Nucleus accumbens (tissue), 56 donors: ENCODE data around the gene CCDC83.

Source experiments
- DNase-seq, 56 donors: peaks; one replicate each; lab custom pipeline; 2025; lab: John Stamatoyannopoulos, UW

The CCDC83 gene

GRCh38 chr11:85855341-85855656 lies at the start of gene CCDC83:
Gene CCDC83, plus strand, starts transcription at chr11:85855383. Its CDS starts 9,741 bp downstream, at chr11:85865124.
- DNase-seq, result peak in 2 of 56 donors; percentile 35 to 37

GRCh38 chr11:85805387-85805786 lies 49.8 kb upstream of the CCDC83 start:
- DNase-seq, result no peak

GRCh38 chr11:85806016-85806415 lies 49.2 kb upstream of the CCDC83 start:
- DNase-seq, result no peak

DNA sequence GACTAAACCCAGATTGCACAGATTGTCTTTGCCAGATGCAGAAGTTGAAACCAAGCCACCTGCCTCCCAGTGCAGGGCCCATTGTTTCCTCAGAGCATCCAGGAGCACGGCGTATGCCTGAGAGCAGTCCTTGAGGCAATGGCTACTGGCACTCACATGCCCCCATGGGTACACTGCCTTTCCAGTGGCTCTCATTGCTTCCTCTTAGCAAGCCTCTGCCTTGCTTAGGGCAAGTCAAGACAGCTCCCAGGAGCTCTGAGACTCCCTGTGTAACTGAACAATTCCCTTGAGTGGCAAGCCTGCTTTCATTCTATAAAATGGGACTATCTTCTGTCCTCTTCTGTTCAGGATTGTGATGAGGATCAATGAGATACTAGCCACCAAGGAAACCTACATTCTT lies 48.3 kb upstream of the CCDC83 start:
- peak in 1 of 56 donors; percentile 2 for DNase-seq

DNA sequence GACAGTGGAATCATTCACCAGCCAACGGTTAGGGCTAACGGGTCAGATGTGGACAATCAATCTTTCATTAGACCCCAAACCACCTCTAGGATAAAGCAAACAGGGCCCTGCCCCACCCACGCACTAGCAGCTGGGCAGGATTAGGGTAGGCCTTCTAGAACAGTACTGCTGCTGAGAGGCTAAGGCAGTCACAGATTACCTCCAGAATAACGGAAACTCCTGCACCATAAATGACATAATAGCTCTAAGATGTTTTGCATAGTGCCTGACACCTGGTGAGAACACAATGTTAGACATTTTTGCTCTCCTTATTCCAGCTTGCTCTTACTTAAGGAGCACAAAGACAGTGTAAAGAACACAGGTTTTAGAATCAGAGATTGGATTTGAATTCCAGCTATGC lies 46.0 kb upstream of the CCDC83 start:
- no peak for DNase-seq

GRCh38 chr11:85809863-85810262 lies 45.3 kb upstream of the CCDC83 start:
- DNase-seq, result peak in 17 of 56 donors; percentile 2 to 30 (median 12)

DNA sequence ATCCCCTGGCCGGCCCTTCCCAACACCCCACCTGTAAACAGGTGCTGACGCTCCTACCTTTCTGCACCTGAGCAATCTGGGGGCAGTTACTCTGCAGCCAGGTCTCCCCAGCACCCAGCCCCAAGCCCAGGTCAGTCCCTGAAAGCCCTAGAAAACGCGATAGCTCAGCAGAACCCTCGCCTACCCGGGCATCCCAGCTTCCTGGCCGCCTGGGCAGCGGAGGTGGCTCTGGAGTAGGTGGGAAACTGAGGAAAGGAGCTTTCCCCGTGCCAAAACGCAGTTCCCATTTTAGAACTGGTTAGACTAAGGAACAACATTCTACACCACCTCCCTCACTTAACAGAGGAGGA lies 44.7 kb upstream of the CCDC83 start:
- no peak for DNase-seq

GRCh38 chr11:85810871-85811611 lies 44.1 kb upstream of the CCDC83 start, which contains the start of gene SYTL2:
Gene SYTL2, minus strand, starts transcription at chr11:85811141. Its CDS starts 53,416 bp downstream, at chr11:85757725.
- peak in 52 of 56 donors; percentile 10 to 87 (median 61) for DNase-seq

DNA sequence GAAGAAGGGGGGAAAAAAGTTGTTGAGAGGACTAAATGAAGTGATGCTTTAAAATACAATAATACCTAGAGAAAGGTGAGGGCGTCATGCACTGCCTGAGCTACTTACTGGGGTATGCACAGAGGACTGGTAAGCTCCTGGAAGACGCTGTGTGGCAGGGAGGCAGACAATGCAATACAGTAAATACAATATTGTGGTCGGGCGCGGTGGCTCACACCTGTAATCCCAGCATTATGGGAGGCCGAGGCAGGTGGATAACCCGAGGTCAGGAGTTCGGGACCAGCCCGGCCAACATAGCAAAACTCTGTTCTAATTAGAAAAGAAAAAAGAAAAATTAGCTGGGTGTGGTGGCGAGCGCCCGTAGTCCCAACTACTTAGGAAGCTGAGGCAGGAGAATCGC lies 43.6 kb upstream of the CCDC83 start:
- DNase-seq, result no peak

GRCh38 chr11:85813721-85814120 lies 41.5 kb upstream of the CCDC83 start:
- no peak for DNase-seq

DNA sequence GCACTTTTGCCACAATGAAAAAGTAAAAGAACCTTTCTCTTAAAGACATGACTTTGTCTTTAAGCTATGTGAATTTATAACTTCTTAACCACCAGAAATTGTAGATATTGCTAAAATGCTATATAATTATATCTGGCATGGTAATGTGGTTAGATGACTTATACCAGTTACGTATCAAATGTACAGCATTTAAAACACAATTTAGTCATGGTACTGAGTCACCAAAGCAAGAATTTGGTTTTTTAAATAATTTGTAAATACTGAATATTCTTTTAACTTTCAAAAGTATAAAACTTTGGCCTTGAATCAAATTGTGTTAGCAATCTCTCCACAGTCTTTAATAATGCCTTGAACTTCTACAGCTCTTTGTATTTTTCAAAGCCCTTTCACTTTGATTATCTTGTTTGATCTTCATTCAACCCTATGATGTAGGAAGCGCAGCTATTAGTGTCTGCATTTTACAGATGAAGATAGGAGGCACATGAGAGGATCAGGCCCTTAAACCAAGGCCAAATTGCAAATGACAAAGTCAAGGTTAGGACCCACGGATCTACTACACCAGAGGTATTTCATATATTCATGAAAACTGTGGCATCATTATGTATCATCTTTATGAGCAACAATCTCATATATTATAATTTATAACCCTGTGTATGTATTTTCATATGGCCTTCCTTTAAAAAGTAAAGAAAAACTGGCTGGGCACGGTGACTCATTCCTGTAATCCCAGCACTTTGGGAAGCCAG lies 39.8 kb upstream of the CCDC83 start:
- no peak for DNase-seq

DNA sequence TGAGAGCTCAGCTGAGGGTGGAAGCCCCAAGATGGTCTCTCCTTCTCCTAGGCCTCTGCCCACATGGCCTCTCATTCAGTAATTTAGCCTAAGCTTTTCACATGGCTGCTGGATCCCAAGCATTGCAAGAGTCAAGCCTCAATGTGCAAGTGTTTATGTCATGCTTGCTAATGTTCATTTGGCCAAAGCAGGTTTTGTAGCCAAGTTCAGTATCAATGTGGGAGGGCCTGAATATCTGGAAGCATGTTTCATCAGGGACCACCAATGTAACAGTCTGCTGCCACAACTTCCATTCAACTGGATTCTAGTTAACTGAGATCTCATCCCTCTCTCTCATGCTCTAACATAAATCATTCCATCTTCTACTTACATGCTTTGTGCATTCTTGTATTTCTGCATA lies 35.7 kb upstream of the CCDC83 start:
- no peak for DNase-seq

GRCh38 chr11:85821636-85822035 lies 33.5 kb upstream of the CCDC83 start:
- DNase-seq, result no peak

GRCh38 chr11:85822814-85823213 lies 32.4 kb upstream of the CCDC83 start:
- no peak for DNase-seq

- no peak for DNase-seq
These were observed 31.4 kb upstream of the CCDC83 start for GRCh38 chr11:85823816-85824215.

- no peak for DNase-seq
These were observed 29.6 kb upstream of the CCDC83 start for GRCh38 chr11:85825616-85826015.

DNA sequence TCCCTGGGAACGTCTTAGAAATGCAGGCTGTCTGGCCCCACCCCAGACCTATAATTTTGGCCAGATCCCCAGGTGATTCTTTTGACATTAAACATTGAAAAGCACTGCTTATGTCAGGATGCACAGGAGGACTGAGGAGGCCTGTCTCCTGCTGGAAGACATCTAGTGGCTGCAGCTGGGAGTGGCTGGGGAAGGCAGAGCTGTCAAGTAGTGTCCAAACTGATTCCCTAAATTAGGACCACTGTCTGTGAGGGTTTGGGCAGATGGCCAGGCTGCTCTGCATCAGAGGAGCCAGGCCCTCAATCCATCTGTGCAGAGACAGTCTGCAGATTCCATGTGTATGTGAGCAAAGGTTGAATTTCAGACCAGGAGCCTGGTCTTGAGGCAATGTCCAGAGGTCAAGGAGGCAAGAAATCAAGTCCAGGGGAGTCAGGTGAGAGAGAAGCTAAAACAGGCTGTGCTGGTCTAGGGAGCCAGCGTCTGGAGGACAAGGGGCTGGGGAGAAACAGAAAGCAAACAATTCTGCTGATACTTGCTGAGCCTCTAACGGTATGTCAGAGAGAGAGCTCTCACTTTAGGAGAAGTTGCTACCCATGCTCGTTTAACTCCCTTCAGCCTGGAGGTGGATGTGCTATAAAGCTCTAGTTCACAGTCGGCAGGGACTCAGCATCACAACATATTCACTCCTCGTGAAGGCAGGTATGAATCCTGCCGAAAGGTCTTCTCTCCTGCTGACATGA lies 28.9 kb upstream of the CCDC83 start:
- peak in 17 of 56 donors; percentile 2 to 40 (median 13) for DNase-seq

DNA sequence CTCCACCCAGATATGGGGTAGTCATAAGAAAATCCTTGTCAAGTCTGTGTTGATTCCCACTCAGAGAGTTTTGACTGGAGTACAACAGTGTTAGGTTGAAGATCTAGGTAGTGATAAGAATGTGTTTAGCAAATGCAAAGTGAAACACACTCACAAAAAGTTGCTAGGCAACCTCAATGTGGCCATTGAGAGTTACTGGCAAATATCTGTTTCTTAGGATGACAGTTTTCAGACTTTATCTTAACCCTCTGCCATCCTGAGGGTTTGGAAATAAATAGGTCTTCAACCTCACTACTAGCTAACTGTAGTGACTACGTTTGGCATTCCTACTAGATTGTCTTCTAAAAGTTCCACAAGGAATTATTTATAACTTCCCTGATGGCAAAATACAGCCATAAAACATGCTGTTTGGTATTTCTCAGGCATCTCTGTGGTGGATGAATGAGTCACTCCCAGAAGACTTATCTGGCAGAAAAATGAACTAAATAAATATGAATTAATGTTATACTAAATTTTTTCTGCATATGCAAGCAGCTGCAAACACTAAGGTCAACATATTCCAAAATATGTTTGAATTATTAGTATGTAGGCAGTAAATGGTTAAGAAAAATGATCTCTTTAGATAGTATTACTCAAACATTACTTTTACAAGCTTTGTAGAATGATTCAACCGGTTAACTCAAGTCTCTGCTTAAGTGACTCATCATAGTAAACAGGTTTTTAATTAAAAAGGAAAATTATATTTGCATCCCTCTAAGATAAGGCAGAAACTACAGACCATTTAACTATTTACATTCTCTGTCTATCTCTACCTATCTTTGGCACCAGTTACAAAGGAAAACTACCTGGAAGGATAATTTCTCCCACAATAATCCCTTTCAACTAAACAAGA lies 27.2 kb upstream of the CCDC83 start:
- no peak for DNase-seq

DNA sequence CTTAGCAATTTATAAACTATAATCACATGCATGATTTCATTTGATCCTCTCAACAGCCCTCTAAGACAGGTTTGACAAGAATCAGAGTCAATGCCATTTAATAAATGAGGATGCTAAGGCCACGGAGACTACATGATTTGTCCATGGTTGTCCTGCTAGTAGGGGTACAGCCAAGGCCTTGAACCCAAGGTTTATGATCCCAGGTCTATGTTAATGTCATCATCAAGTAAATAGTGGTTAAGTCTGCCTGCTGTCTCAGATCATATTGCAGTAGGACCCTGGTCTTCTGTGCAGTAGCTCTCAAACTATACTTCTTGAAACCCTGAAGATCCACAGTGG lies 26.6 kb upstream of the CCDC83 start:
- no peak for DNase-seq

DNA sequence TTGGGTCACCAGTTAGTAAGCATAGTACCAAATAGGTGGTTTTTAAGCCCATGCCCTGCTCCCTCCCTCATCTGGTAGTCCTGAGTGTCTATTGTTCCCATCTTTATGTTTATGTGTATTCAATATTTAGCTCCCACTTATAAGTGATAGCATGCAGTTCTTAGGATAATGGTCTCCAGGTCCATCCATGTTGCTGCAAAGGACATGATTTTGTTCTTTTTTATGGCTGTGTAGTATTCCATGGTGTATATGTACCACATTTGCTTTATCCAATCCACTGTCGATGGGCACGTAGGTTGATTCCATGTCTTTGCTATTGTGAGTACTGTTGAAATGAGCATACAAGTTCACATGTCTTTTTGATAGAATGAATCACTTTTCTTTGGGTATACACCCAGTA lies 26.0 kb upstream of the CCDC83 start:
- DNase-seq, result no peak

- DNase-seq, result no peak
These were observed 24.1 kb upstream of the CCDC83 start for GRCh38 chr11:85831050-85831449.
